Peyer's patch (tissue), 4 donors: Measurements from ENCODE around the gene EXOSC10. TPM values are rescaled to one million over a fixed set of nuclear protein-coding genes. Genes with fewer than 3 reads are reported as not detected.

Experiments used
- DNase-seq, 3 donors: peaks; one replicate each; pipeline ENCODE4 v3.0.0-alpha.2; 2017 to 2019
- H3K27ac ChIP-seq, 4 donors: fragments of 200-600 bp; sonication (generic); one replicate each; pipeline ENCODE4 v1.5.1; 2016 to 2019
- H3K27me3 ChIP-seq, 2 donors: fragments of 200-600 bp; sonication (generic); one replicate each; pipeline ENCODE4 v1.5.1; 2019
- H3K36me3 ChIP-seq, 3 donors: fragments of 200-600 bp; sonication (generic); one replicate each; pipeline ENCODE4 v1.5.1; 2016 to 2019
- H3K4me1 ChIP-seq, 4 donors: fragments of 200-600 bp; sonication (generic); one replicate each; pipeline ENCODE4 v1.5.1; 2016 to 2019
- H3K4me3 ChIP-seq, 4 donors: fragments of 200-600 bp; sonication (generic); 1 replicate in 3 of 4; 2 replicates in 1 of 4; pipeline ENCODE4 v1.5.1; 2016 to 2019; ENCODE audit warnings: mild to moderate bottlenecking in 1 of 4
- H3K9me3 ChIP-seq, 4 donors: fragments of 200-600 bp; sonication (generic); one replicate each; pipeline ENCODE4 v1.5.1; 2016 to 2019; ENCODE audit warnings: mild to moderate bottlenecking in 1 of 4
- POLR2A ChIP-seq, 2 donors: fragments of 450-650 bp; IDR thresholded peaks; one replicate each; pipeline ENCODE4 v1.5.1; 2017; ENCODE audit warnings: antibody characterized with exemption in 2 of 2, mild to moderate bottlenecking in 2 of 2, moderate library complexity in 2 of 2
- total RNA-seq, 4 donors: library from RNA; depleted of rRNA; stranded (reverse); fragments of >200 nt; gene quantifications; one replicate each; pipeline ENCODE4 v1.1.0, GENCODE V29; 2016
- TF ChIP-seq, protein P1 (sequence below), 6 experiments: fragments of 450-650 bp in 4 of 6; fragments of 200-600 bp in 2 of 6; sonication (generic) in 1 of 6; IDR thresholded peaks; one replicate each; pipeline ENCODE4 v1.5.1; 2017 to 2019; ENCODE audit warnings: antibody characterized with exemption in 6 of 6, mild to moderate bottlenecking in 3 of 6, moderate library complexity in 1 of 6

Gene EXOSC10
- total RNA-seq, 4 donors from 2014 or later = 55.0 to 152 (median 71.7) TPM

DNA sequence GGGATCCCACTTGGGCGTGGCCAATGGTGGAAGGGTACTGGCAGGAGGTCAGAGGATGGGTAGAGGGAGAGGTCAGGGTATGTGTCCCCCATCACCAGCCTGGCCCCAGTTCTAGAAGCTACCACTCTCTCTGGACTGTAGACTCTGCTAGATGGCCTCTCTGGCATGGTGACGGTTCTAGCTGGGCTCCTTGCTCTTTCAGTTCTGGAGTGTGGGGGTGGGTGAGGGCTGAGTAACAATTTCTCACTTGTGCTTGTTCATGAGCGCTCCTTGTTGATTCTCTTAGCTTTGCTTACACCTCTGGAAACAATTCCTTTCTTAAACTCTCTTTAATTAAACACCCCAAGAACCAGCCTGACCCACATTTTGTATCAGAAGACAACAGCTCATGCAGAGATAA lies 25.3 kb upstream of the EXOSC10 start:
- no peaks in the 10 kb centered on the region for H3K27me3 ChIP-seq
- no peak for DNase-seq
- H3K4me1 ChIP-seq = no peaks in the 10 kb centered on the region
- no peaks in the 10 kb centered on the region for H3K9me3 ChIP-seq
- no peak overlapping the region for H3K4me3 ChIP-seq
- TF ChIP-seq, protein P1, sequence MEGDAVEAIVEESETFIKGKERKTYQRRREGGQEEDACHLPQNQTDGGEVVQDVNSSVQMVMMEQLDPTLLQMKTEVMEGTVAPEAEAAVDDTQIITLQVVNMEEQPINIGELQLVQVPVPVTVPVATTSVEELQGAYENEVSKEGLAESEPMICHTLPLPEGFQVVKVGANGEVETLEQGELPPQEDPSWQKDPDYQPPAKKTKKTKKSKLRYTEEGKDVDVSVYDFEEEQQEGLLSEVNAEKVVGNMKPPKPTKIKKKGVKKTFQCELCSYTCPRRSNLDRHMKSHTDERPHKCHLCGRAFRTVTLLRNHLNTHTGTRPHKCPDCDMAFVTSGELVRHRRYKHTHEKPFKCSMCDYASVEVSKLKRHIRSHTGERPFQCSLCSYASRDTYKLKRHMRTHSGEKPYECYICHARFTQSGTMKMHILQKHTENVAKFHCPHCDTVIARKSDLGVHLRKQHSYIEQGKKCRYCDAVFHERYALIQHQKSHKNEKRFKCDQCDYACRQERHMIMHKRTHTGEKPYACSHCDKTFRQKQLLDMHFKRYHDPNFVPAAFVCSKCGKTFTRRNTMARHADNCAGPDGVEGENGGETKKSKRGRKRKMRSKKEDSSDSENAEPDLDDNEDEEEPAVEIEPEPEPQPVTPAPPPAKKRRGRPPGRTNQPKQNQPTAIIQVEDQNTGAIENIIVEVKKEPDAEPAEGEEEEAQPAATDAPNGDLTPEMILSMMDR (IDR thresholded peaks at IDR 0.05) = no peak
- no peak for TF ChIP-seq POLR2A (IDR thresholded peaks at IDR 0.05)
- H3K27ac ChIP-seq = no peak overlapping the region
- peaks cover 0 to 95% (median 5%) of the 10 kb centered on the region in 3 donors for H3K36me3 ChIP-seq

DNA sequence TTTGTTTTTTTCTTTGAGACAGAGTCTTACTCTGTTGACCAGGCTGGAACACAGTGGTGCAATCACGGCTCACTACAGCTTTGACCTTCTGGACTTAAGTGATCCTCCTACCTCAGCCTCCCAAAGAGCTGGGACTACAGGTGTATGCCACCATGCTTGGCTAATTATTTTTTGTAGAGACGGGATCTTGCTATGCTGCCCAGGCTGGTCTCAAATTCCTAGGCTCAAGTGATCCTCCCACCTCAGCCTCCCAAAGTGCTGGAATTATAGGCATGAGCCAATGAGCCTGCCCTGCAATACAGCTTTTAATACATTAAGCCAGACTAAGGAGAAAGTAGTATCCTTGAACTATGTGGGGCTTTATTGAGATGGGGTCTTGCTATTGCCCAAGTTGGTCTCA lies 16.6 kb upstream of the EXOSC10 start:
- no peaks in the 10 kb centered on the region for H3K27me3 ChIP-seq
- peaks cover 0 to 76% (median 6%) of the 10 kb centered on the region in 3 donors for H3K36me3 ChIP-seq
- no peak for DNase-seq
- no peaks in the 10 kb centered on the region for H3K4me1 ChIP-seq
- H3K9me3 ChIP-seq = no peaks in the 10 kb centered on the region
- no peak overlapping the region for H3K27ac ChIP-seq
- no peak overlapping the region for H3K4me3 ChIP-seq
- TF ChIP-seq POLR2A (IDR thresholded peaks at IDR 0.05) = no peak
- TF ChIP-seq, protein P1 (IDR thresholded peaks at IDR 0.05) = no peak

DNA sequence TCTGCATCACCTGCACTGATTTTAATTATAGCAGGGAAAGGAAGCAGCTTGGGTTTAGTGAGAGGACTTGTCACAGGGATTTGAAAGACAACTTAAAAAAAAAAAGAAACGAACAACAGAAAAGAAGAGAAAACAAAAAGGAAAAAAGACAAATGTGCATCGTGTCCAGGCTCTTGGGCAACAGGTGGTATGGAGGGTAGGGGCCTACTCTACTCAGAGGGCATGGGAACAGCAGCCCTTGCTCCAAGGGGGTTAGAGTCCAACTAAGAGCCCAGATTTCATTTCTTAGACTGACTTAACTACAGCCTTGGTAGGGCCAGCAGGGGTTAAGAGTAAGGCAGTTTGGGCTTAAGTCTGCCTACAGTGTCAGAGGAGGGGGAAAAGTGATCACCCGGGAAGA lies 15.3 kb upstream of the EXOSC10 start:
- Histone ChIP-seq H3K27ac (no peak overlapping the region), H3K27me3 (no peaks in the 10 kb centered on the region), H3K4me1 (no peaks in the 10 kb centered on the region), H3K36me3 (peaks cover 0 to 64% (median 6%) of the 10 kb centered on the region in 3 donors), H3K9me3 (no peaks in the 10 kb centered on the region), H3K4me3 (no peak overlapping the region)
- no peak for DNase-seq
- TF ChIP-seq, protein P1 (IDR thresholded peaks at IDR 0.05) = no peak
- TF ChIP-seq POLR2A (IDR thresholded peaks at IDR 0.05) = no peak

DNA sequence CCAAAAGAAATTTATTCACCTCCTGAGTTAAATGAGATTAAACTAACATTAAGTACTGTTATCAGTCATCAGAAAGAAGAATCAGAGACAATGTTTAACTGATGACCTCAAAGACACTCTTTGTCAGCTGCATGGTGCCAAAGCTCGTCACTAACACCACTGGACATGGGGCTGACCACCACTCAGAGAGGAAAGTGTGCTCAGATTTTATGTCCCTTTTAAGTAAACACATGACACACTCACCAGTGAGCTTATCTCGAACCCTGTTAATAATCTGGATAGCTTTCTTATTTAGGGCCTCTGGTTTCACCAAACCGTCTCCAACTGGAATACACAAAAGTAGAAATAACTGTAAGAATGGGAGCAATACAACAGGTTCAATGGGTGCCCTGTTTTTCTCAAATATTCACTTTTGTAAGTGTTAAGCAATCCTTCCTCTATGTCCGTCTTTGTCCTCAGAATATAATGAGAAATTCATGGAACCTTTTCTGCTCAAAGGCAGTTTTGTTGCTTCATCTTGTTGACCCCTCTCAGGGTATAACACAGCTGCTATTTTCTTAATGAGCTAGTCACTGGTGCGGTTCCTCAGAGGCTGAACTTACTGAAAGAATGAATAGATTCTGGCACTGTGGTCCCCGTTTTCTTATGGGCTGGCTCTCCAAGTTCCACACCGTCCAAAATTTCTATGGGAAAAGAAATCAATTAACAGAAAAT lies 9.5 kb upstream of the EXOSC10 start:
- no peaks in the 10 kb centered on the region for H3K4me1 ChIP-seq
- no peak for DNase-seq
- no peaks in the 10 kb centered on the region for H3K9me3 ChIP-seq
- no peak overlapping the region for H3K27ac ChIP-seq
- no peak overlapping the region for H3K4me3 ChIP-seq
- TF ChIP-seq, protein P1 (IDR thresholded peaks at IDR 0.05) = no peak
- no peak for TF ChIP-seq POLR2A (IDR thresholded peaks at IDR 0.05)
- peaks cover 0 to 68% (median 0%) of the 10 kb centered on the region in 3 donors for H3K36me3 ChIP-seq
- no peaks in the 10 kb centered on the region for H3K27me3 ChIP-seq

DNA sequence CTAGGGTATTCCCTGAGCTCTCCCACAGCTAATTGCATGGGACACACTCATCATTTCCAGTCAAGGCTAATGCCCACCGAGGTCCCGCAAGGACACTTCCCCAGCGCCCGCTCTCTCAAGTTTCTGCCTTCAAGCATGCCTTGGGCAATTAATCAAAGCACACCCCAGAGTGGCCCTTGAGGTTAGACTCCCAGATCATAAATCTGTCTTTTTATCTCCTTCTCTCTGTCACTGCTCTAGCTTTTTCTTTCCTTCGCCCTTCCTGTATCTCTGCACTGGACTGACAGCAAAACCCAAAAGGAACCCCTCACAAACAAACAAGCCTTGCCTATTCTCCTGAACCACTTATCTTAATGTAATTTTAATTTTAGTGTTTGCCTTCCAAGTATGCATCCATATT lies 7.9 kb upstream of the EXOSC10 start:
- Histone ChIP-seq H3K4me1 (no peaks in the 10 kb centered on the region), H3K9me3 (no peaks in the 10 kb centered on the region), H3K36me3 (peaks cover 0 to 52% (median 0%) of the 10 kb centered on the region in 3 donors), H3K27ac (no peak overlapping the region), H3K27me3 (no peaks in the 10 kb centered on the region), H3K4me3 (no peak overlapping the region)
- no peak for DNase-seq
- TF ChIP-seq, protein P1 (IDR thresholded peaks at IDR 0.05) = no peak
